Activated CD4-positive, CD25-positive, alpha-beta regulatory T cell treated with anti-CD3 and anti-CD28 coated beads, Interleukin-2, amount 50 U/mL, for 72 hours (primary cell): Measurements from ENCODE around the gene IL37.

Source experiments
- DNase-seq: peaks from one replicate; pipeline ENCODE4 v3.0.0; 2021

The IL37 gene

GRCh38 chr2:112962308-112963175 is 51.6 kb downstream of the IL37 start:
- no peak for DNase-seq

GRCh38 chr2:112967023-112967422 is 56.1 kb downstream of the IL37 start:
- DNase-seq = no peak
